ENCODE measurements around the gene PRSS27. TPM values are rescaled to one million over a fixed set of nuclear protein-coding genes. Genes with fewer than 3 reads are reported as not detected.

PRSS27 gene
- polyA plus RNA-seq, 1 donor, result 1.3 TPM

DNA sequence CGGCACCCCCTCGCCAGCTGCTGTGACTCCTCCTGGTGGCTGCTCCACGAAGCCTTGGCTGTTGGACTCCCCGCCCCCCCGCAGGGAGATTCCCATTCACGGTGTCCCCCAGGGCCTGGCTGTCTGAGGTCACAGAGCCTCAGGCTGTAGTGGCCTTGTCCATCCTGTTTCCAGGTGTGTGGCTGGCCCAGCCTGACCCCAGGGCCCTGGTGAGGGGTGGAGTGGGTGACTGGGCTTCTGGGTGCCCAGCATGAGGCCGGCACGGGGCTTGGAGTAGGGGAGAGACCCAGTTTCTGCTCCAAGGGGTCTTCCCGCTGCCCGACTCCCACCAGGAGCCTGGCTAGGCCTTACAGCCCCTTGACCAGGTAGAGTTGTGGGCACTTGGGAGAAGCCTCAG is 10.4 kb downstream of the PRSS27 start:
- DNase-seq, result no peak

DNA sequence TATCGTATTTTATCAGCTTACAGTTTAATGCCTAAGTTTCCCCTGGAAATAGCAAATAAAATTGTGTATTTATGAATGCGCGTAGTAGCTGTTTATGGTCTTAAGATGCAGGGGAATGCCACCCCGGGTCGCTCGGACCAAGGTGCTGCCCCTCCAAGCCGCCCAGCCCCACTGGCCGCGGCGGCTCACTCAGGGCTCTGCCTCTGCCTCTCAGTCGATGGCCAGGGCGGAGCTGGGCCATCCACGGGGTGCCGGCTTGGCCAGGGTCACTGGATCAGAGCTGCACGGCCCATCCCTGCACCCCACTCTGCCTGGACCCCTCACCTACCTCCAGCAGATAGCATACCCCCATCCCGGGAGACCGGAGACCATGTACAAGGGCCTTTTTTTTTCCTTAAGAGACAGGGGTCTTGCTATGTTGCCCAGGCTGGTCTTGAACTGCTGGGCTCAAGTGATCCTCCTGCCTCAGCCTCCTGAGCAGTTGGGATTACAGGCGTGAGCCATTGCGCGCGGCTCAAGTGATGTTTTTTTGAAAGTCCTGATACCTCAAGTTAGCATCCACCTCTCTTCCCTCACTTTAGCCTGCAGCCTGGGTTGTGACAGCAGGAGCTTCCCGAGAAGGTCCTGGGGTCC is 11.0 kb downstream of the PRSS27 start:
- DNase-seq, result no peak

- DNase-seq, result no peak
These were observed 11.8 kb downstream of the PRSS27 start for GRCh38 chr16:2708290-2708639.

DNA sequence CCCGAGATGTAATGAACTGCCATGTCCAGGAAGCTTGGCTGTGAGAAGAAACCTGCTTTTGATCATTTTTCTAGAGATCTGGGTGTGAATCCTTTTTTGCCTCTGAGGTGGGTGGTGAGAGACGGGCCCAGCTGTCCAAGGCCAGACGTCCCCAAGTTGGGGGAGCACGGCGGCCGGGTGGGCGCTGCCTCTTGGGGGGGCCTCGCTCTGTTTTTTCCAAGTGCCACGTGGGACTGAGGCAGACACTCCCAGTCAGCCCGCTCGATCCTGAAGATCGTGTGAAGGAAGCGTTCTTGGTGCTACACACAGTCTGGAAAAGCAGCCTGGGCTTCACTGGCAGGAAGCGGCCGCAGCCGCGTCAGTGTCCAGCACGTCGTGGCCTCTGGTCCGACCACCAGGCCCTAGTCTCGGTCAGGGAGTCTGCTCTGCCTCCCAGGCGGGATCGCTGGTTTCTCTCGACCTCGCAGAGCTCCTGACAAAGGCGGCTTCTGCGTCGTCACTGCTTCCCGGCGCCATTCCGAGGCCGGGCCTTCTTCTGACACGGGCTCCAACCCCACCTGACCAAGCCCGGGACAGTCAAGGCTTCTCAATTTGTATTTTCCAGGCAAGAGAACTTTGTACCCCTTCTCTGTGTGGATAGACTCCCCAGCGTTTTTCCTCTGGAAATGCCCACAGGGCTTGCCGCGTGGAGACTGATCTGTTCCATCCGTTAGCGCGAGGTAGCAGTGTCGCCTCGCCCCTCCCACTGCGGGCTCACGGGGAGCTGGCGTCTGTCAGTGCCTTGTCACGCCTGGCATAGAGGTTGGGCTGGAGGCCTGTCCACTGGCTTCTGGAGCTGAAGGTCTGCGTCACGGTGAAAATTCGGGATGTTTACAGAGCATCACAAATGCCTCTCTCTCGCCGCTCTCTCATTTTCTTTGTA is 12.4 kb downstream of the PRSS27 start:
- DNase-seq, result no peak

GRCh38 chr16:2706611-2707311 is 13.3 kb downstream of the PRSS27 start:
- DNase-seq, result no peak

GRCh38 chr16:2706085-2706484 is 13.9 kb downstream of the PRSS27 start:
- no peak for DNase-seq

GRCh38 chr16:2705351-2705750 is 14.7 kb downstream of the PRSS27 start:
- no peak for DNase-seq

DNA sequence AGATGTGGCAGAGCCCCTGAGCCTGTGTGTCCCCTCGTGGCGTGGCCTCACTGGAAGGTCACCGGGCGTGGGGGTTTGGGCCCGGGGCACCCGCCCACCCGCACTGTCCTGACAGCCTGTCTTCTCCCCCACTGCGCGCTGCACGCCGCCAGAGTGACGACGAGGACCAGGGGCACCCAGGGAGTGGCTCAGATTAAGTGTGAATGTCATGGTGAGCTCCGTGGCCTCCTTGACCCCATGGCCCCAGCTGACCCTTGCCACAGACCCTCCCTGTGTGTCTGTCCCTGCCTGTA is 15.1 kb downstream of the PRSS27 start:
- DNase-seq, result no peak

DNA sequence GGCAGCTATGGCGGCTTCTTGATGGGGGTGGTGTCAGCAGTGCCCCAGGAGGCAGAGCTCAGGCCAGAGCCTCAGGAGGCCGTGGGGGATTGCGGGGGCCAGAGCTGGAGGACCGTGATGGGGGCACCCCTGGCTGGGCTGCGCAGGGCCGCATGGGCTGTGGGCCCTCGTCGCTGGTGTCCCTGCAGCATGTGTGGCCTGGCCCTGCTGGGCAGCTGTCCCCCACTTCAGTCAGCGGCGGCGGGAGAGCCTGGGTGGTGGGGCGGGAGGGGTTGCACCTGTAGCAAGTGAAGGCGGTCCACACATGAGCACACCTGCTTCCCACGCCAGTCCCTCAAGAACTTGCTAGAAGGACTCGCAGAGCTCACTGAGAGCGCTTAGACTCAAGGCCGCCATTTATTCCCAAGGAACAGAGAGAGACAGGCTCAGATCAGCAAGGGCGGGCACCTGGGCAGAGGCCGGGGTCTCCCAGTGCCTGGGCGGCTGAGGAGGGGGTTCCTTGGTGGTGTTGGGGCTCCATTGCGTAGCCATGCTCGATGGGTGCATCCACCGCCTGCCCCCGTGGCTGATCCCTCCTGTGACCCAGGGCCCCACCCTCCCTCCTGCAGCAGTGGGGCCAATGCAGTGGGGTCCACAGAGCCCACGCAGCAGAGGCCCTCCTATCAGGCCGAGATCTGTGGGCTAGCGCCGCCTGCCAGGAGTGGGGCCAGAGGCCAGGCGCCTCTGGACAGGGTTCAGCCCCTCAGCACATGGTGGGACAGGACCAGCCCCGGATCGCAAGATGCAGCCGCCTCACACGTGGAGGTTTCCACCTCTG is 15.7 kb downstream of the PRSS27 start:
- no peak for DNase-seq

DNA sequence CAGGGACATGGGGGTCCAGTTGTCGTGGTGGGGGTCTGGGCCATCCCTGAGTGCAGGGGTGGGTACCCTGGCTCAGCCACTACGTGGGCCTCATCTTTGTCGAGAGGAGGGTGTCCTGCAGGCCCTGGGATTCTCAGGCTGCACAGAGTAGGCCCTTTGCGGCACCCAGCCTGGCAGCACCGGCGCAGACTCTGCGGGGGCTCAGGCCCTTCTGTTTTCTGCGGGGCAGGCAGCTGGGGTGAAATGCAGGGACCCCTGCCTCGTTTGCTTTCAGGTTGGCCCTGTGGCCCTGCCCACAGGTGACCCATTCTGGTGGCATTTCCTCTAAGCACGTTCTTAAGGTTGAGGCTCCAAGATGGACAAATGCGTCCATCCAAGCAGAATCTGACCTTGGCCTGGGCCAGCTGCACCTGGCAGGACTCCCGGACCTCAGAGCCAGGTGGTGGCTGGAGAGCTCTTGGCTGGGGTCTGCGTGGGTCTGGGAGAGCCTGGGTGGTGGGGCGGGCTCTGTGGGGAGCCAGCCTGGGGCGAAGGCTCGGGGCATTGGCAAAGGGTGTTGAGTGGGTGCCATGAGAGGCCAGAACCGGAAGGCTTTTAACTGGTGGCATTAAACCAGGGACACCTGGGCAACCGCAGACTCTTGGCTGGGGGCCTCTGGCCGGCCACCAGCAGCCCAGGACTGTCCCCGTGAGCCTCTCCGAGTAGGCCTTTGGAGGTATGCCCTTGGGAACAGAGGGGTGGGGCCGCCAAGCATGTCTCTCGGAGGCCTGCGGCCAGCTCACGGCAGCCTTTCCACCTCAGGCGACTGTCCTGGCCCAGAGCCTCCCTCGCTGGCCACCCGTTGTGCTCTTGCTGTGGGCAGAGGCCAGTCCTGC is 16.9 kb downstream of the PRSS27 start:
- DNase-seq, result no peak

DNA sequence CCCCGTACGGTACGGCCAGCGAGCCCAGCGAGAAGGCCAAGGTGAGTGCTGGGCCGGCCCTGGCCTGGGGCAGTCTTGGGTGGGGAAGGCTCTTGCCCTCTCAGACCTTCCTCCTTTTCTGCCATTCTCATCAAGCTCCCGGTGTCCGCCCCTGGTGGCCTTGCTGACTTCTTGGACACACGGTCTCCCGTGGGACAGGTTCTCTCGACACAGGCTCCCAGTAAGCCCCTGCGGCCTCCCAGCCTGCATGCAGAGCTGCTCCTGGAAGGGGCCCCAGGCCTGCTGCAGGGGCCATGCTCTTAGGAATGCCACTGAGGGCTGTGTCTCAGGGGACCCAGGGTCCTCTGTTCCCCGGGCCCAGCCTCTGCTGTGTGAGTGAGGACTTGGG is 17.6 kb downstream of the PRSS27 start:
- DNase-seq, result no peak

- DNase-seq, result no peak
These were observed 18.1 kb downstream of the PRSS27 start for GRCh38 chr16:2701713-2702437.

- no peak for DNase-seq
These were observed 18.8 kb downstream of the PRSS27 start for GRCh38 chr16:2701272-2701671.

- DNase-seq, result no peak
These were observed 19.2 kb downstream of the PRSS27 start for GRCh38 chr16:2700786-2701185.

- DNase-seq, result no peak
These were observed 20.0 kb downstream of the PRSS27 start for GRCh38 chr16:2699791-2700600.

DNA sequence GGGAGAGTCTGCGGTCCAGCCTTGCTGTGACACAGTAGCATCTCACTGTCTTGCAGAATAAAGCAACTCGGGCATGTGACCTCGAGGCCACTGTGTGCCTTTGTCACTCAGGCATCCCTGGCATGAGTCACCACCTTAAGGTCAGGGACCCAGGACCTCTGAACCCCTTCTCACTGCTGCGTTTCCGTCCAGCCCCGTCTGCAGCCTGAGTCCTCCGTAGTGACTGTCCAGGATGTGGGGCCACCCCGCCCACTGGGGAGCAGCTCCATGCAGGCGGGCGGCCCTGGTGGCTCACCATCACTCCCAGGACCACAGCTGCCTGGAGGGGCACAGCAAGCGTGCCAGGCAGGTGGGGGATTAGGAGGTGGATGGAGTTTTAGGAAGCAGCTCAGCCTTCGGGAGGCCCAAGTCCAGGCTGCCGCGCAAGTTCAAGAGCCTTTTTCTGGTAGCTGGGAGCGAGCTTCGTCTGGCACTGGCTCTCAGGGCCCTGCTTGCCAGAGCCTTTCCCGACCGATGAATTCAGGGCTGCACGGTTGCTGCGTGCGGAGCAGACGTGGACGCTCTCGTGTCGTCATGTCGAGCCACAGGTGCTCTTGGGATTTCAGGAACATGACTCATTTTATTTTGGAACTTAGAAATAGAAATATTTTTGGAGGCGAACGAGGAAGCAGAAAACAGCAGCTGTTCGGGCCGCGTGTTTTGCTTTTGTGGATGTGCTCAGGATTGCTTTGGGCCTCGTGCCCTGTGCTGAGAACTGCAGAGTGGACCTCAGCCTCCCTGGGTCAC is 20.9 kb downstream of the PRSS27 start:
- DNase-seq, result no peak

DNA sequence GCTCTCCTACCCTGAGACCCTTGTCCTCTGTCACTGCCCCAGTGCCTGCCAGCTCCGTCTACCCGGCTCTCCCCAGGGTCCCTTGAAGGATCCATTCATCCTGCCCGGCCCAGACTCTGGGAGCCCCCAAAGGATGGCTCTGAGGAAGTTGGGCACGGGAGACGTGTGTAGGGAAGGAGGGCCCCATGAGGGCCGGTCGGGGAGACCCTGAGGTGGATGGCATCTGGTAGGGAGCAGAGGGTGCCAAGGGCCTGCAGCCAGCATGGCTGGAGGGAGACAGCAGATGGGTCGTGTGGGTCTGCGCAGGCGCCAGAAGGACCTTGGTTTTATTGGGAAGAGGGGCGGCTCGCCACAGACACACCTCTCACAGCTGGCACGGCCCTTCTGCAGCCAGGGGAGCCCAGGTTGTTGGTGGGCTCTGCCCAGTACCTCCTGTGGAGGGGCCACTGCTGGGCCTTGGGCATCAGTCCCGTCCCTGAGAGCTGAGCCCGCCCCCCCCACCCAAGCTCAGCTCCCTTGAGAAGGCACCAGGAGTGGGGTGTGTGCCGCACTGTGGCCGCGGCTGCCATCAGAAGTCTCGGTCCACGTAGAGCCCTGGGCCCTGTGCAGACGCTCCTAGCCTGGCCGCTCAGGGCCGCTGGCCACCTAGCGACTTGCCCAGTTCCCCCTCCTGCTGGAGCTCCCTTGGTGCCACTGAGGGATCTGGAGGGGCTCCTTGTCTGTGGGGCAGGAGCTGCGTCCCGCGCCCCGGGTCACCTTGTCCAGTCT is 21.7 kb downstream of the PRSS27 start:
- no peak for DNase-seq

- no peak for DNase-seq
These were observed 22.5 kb downstream of the PRSS27 start for GRCh38 chr16:2697401-2697948.

Measured in left kidney (tissue), 2 donors.